ENCODE results near the gene BARHL1. TPM values are rescaled to one million over a fixed set of nuclear protein-coding genes. Genes with fewer than 3 reads are reported as not detected.

The BARHL1 gene
- total RNA-seq, 4 donors from 2014 or later: not detected

DNA sequence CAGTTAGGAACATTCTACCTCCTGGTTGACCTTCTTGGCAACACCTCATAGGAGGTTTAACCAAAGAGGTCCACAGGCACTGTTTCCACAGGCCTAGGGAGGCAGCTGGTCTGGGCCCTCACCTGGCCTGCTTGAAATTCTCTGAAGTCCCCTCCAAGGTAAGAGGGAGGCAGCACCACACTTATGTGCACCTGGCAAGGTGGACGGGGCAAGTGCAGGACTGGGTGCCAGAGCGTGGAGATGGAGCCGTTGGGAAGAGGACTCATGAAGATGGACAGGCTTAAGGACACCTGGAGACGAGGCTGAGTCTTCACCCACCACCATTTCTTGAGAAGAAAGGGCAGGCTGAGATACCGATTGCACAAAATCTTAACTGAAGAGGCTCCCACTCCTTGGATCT, 6.6 kb upstream of the BARHL1 start:
- TF ChIP-seq, protein P1, sequence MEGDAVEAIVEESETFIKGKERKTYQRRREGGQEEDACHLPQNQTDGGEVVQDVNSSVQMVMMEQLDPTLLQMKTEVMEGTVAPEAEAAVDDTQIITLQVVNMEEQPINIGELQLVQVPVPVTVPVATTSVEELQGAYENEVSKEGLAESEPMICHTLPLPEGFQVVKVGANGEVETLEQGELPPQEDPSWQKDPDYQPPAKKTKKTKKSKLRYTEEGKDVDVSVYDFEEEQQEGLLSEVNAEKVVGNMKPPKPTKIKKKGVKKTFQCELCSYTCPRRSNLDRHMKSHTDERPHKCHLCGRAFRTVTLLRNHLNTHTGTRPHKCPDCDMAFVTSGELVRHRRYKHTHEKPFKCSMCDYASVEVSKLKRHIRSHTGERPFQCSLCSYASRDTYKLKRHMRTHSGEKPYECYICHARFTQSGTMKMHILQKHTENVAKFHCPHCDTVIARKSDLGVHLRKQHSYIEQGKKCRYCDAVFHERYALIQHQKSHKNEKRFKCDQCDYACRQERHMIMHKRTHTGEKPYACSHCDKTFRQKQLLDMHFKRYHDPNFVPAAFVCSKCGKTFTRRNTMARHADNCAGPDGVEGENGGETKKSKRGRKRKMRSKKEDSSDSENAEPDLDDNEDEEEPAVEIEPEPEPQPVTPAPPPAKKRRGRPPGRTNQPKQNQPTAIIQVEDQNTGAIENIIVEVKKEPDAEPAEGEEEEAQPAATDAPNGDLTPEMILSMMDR (IDR thresholded peaks at IDR 0.05 in 4 of 5, conservative IDR thresholded peaks at IDR 0.05 in 1 of 5): no peak
- no peak for TF ChIP-seq POLR2A (IDR thresholded peaks at IDR 0.05)
- ATAC-seq (no peak), DNase-seq (no peak)
- Histone ChIP-seq H3K27me3 (peaks cover 56 to 74% (median 69%) of the 10 kb centered on the region in 3 donors), H3K4me3 (no peak overlapping the region), H3K27ac (no peak overlapping the region), H3K36me3 (no peaks in the 10 kb centered on the region), H3K9me3 (no peaks in the 10 kb centered on the region), H3K4me1 (no peaks in the 10 kb centered on the region)
- intact Hi-C loops (cut with DNase I; ENCODE audit: low total_unique reads): loop anchor here (1.0 kb wide), 1 partner anchor 69 kb away; no protein-coding TSS in a partner anchor
- in situ Hi-C loops (cut with MboI; ENCODE audit: low sequenced_read_pairs in 4 of 4): no loop called here

DNA sequence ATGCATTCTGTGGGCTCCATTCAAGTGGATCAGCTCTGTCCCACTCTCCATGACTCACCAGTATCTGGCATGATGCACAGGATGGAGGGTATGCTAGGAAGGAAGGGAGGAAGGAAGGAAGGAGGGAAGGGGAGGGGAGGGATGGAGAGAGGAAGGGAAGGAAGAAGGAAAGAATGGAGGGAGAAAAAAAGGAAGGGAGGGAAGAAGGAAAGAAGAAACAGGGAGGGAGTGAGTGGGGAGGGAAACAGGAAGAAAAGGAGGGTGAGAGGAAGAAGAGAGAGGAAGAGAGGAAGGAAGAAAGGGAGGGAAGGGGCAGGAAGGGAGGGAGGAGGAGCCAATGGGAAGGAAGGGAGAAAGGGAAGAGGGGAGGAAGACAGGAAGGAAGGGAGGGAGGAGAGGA, 5.3 kb upstream of the BARHL1 start:
- DNase-seq (no peak), ATAC-seq (no peak)
- Histone ChIP-seq H3K36me3 (no peaks in the 10 kb centered on the region), H3K27me3 (peaks cover 66 to 81% (median 75%) of the 10 kb centered on the region in 3 donors), H3K4me3 (no peak overlapping the region), H3K4me1 (peaks cover 0 to 3% of the 10 kb centered on the region in 2 donors), H3K9me3 (no peaks in the 10 kb centered on the region), H3K27ac (no peak overlapping the region)
- no peak for TF ChIP-seq POLR2A (IDR thresholded peaks at IDR 0.05)
- TF ChIP-seq, protein P1 (IDR thresholded peaks at IDR 0.05 in 4 of 5, conservative IDR thresholded peaks at IDR 0.05 in 1 of 5): no peak
- in situ Hi-C loops (cut with MboI; ENCODE audit: low sequenced_read_pairs in 4 of 4) (no loop called here), intact Hi-C loops (cut with DNase I; ENCODE audit: low total_unique reads) (no loop called here)

DNA sequence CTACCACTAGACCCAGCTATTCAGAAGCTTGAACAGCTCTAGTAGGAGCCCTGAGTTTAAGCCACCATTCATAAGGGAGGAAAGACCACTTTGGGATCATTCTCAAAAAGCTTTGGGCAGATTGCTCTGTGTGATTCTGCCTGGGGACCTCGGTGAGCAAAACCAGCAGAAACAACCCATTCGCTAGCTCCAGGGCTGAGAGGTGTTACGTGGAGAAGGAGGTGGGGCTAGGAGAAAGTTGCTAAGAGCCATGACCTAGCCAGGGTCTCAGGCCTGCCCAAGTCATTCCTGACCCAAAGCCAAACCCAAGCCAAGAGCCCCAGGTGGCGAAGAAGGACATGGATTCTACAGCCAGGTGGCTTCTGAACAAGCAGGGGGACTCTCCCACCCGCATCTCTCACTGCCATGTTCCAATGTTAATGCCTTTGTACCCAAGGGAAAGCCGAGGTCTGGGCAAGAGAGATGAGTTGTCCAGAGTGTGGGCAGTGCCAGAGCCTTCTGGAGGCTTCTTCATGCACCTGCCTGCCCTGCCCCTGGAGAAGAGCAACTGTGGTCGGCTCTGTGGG, 4.0 kb upstream of the BARHL1 start:
- intact Hi-C loops (cut with DNase I; ENCODE audit: low total_unique reads): no loop called here
- ATAC-seq (no peak), DNase-seq (no peak)
- Histone ChIP-seq H3K36me3 (no peaks in the 10 kb centered on the region), H3K27ac (no peak overlapping the region), H3K9me3 (no peaks in the 10 kb centered on the region), H3K4me1 (peaks cover 0 to 3% of the 10 kb centered on the region in 2 donors), H3K27me3 (peaks cover 74 to 89% (median 79%) of the 10 kb centered on the region in 3 donors), H3K4me3 (no peak overlapping the region)
- TF ChIP-seq, protein P1 (IDR thresholded peaks at IDR 0.05 in 4 of 5, conservative IDR thresholded peaks at IDR 0.05 in 1 of 5): no peak
- no peak for TF ChIP-seq POLR2A (IDR thresholded peaks at IDR 0.05)
- in situ Hi-C loops (cut with MboI; ENCODE audit: low sequenced_read_pairs in 4 of 4): no loop called here

DNA sequence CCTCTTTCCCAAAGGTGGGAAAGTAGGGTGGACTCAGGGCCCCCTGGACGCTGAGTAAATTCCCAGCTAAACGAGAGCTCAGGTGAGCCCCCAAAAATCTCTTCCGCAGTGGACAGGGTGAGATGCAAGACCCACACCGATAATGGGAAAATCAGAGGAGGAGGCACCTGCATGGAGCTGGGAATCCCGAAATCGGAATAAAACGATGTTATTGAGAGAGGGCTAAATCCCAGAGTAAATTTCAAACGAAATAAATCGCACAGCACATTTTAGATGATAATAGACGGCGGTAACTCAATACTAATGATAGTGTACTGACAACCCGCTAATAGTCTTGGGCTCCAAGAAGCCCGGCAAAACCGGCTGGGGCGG, 3.0 kb upstream of the BARHL1 start:
- Histone ChIP-seq H3K9me3 (no peaks in the 10 kb centered on the region), H3K27ac (no peak overlapping the region), H3K4me3 (no peak overlapping the region), H3K27me3 (peaks cover 77 to 93% (median 84%) of the 10 kb centered on the region in 3 donors), H3K4me1 (peaks cover 0 to 3% of the 10 kb centered on the region in 2 donors), H3K36me3 (no peaks in the 10 kb centered on the region)
- intact Hi-C loops (cut with DNase I; ENCODE audit: low total_unique reads): no loop called here
- no peak for ATAC-seq
- in situ Hi-C loops (cut with MboI; ENCODE audit: low sequenced_read_pairs in 4 of 4): no loop called here
- no peak for DNase-seq
- TF ChIP-seq, protein P1 (IDR thresholded peaks at IDR 0.05 in 4 of 5, conservative IDR thresholded peaks at IDR 0.05 in 1 of 5): no peak
- TF ChIP-seq POLR2A (IDR thresholded peaks at IDR 0.05): no peak

Data from gastrocnemius medialis (tissue), 4 donors.